HK-2 (cell line): ENCODE results near the gene FAM163B.
"Not testable (repeated sequence)": the region's sequence is repeated elsewhere in the genome, so short reads cannot be mapped to it uniquely, and the experiment has no call there.

Experiments used
- DNase-seq: peaks from one replicate; pipeline ENCODE4 v3.0.0-alpha.2; 2018; ENCODE audit not compliant: unreplicated experiment

The FAM163B gene

DNA sequence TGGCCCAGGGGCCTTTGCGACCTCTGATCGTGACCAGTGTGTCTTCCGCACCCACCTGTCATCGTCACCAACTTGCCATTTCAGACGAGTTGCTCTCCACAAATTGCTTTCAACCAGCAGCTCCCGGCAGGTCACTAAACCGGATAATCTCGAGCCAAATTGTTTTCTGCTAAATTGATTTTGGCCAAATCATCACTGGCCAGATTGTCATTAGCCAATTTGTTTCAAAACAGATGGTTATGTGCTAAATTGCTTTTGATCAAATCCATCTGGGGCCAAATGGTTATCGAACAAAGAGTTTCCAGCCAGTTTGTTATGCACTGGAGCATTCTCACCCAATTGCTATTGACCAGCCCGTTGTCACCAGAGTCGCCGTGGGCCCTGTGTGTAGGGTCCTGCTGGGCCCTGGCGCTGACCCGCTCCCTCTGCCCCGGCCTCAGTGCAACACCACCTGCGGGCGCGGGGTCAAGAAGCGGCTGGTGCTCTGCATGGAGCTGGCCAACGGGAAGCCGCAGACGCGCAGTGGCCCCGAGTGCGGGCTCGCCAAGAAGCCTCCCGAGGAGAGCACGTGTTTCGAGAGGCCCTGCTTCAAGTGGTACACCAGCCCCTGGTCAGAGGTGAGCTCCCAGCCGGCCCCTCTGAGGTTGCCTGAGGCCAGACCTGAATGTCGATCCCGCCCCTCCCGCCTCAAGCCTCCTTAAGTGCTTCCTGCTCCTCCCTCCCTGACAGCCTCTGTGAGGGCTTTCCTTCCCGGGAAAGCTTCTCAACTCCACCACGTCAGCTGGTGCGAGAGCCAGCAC lies 39.1 kb downstream of the FAM163B start:
- no peak for DNase-seq

DNA sequence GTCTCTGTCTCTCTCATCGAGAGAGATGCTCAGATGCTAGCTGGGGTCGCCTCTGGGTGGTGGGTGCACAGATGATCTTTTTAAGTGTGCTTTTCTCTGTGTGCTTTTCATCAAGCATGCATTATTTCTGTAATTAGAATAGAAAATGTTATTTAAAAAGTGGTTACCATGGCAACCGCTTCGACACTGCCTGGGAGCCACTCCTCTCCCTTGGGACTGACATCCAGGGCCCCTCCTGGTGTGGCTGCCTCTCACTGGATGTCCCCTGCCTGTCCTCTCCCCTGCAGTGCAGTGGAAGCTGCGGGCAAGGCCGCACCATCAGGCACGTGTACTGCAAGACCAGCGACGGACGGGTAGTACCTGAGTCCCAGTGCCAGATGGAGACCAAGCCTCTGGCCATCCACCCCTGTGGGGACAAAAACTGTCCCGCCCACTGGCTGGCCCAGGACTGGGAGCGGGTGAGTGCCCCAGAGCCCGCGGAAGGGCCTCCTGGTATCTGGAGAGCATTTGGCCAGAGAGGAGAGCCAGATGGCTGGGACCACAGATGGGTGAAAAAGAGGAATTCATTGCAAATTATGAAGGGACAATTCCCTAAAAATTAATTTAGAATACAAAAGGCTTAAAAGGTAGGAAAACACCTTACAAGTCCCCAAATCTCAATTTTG lies 39.9 kb downstream of the FAM163B start:
- no peak for DNase-seq

DNA sequence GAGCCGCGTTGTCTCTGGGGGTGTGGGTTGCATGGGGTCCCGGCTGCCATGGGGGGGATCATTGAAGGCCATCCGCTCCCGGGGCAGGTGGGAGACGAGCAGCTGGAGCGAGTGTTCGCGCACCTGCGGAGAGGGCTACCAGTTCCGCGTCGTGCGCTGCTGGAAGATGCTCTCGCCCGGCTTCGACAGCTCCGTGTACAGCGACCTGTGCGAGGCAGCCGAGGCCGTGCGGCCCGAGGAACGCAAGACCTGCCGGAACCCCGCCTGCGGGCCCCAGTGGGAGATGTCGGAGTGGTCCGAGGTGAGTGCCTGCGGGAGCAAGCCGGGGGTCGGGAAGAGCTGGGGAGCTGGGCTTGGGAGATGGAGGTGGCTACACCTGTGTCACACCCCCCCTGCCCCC lies 41.0 kb downstream of the FAM163B start:
- DNase-seq, result no peak

DNA sequence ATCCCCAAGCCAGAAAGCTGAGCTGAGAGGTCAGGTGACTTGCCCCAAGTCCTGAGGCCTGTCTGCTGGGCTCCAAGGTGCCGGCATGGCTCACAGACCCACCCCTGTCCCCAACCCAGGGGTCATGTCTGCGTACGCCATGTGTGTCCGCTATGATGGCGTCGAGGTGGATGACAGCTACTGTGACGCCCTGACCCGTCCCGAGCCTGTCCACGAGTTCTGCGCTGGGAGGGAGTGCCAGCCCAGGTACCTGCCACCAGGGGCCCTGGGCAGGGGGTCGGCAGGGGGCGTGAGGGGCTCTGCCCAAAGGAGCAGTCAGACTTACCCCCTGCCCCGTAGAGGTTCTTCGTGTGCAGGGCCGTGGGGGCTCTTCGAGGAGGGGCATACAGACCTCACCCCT lies 42.4 kb downstream of the FAM163B start:
- DNase-seq, result no peak

DNA sequence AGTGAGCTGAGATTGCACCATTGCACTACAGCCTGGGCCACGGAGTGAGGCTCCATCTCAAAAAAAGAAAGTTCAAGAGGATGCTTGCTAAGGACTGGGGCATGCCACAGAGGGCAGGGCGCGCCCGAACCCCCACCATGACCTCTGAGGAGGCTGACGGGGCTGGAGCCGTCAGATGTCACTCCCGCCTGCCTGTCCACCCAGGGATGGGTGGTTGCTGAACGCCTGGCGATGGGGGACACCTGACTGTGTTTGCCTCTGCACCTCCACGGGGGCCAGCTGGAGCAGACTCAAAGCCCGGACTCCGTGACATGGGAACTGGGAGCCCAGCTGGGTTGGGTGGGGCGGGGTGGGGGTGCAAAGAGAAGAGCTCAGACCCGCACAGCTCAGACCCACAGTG lies 42.8 kb downstream of the FAM163B start:
- no peak for DNase-seq

DNA sequence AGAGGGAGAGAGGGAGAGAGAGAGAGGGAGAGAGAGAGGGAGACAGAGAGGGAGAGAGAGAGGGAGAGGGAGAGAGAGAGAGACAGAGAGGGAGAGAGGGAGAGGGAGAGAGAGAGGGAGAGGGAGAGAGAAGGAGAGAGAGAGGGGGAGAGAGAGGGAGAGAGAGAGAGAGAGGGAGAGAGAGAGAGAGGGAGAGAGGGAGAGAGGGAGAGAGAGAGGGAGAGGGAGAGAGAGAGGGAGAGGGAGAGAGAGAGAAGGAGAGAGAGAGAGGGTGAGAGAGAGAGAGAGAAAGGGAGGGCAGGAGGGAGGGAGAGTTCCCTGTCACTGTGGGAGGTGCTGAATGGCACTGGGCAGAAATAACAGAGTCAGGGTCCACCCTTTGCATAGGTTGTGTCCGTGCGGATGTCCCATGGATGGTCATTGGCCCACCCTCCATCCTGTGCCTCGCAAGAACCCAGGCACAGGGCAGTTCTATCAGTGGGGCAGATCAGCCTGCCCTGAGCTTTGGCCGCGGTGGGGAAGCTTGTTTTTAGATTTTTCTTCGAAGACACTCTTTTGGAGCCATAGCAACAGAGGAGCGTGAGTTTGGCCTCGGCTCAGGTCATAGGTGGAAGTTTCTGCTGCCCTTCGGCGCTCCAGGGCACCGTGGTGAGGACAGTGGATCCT lies 44.6 kb downstream of the FAM163B start:
- DNase-seq, result no peak

DNA sequence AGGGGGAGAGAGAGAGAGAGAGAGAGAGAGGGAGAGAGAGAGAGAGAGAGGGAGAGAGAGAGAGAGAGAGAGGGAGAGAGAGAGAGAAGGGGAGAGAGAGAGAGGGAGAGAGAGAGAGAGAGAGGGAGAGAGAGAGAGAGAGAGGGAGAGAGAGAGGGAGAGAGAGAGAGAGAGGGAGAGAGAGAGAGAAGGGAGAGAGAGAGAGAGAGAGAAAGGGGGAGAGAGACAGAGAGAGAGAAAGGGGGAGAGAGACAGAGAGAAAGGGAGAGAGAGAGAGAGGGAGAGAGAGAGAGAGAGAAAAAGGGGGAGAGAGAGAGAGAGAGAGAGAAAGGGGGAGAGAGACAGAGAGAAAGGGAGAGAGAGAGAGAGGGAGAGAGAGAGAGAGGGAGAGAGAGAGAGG lies 45.4 kb downstream of the FAM163B start:
- not testable (repeated sequence) for DNase-seq

DNA sequence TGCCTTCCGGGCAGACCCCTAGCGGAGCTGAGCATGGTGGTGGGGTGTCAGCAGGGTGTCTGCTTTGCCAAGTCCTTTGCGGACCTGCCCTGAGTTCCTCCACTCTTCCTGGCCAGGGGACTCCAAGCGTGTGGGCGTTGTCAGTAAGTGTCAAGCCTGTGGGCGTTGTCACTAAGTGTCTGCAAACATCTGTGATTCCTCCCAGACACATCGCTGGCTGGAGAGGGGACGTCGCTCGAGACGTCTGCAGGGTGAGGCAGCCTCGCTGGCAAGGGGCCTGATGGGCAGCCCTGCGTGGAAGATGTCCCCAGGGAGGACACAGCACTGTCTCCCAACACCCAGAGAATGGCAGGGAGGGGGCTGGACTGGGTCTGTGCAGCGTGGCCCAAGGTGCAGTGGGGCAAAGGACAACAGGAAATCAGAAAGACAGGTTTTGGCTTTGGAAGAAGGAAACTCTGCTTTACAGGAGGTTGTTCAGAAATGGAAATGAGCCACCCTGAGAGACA lies 45.8 kb downstream of the FAM163B start:
- no peak for DNase-seq

DNA sequence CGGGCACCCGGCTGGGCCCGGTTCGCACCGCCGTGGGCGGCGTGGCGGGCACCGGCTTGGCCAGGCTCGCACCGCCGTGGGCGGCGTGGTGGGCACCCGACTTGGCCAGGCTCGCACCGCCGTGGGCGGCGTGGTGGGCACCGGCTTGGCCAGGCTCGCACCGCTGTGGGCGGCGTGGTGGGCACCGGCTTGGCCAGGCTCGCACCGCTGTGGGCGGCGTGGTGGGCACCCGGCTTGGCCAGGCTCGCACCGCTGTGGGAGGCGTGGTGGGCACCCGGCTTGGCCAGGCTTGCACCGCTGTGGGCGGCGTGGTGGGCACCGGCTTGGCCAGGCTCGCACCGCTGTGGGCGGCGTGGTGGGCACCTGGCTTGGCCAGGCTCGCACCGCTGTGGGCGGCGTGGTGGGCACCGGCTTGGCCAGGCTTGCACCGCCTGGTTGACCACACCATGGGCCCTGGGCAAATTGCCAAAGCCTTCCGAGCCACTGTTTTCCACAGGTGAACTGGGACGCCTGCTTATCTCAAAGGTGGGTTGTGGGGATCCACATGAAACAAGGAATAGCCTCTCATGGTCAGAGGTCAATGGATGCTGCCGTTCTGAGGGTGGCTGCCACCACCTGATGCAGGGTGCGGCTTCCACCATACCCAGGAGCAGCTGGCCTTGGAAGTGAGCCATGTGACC lies 46.4 kb downstream of the FAM163B start:
- no peak for DNase-seq

DNA sequence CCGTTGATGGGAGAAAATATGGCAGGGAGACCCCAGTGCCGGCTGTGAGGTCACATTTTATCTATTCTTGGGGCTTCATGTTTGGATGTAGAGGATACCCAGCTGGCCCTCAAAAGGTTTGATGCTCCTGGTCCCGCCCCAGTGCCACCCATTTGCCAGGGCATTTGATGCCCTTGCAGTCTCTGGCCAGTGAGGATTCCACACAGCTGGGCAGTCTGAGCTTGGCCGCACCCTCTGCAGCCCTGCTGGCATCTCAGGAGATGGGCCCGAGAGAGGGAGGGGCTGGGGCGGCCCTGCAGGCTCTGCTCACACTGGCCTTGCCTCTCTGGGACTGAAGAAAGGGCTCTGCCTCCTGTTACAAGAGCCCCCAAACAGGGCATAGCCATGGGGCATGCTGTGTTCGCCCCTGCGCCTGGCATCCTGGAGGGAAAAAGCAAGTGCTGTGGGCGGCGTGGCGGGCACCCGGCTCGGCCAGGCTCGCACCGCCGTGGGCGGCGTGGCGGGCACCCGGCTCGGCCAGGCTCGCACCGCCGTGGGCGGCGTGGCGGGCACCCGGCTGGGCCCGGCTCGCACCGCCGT lies 47.1 kb downstream of the FAM163B start:
- DNase-seq, result no peak

DNA sequence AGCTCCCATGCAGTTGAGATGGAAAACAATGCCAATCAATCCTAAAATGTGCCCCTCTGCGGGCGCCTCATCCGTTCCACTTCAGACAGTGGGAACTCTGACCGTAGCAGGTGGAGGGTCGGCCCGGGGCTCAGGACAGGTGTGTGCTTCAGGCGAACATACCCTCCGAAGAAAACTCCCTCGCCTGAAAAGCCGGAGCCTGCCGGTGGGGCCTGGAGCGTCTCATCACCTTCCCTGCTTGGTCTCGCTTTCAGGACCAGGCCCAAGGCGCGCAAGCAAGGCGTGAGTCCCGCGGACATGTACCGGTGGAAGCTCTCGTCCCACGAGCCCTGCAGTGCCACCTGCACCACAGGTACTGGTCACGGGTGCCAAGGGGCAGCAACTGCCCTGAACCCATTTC lies 48.2 kb downstream of the FAM163B start:
- DNase-seq, result no peak

DNA sequence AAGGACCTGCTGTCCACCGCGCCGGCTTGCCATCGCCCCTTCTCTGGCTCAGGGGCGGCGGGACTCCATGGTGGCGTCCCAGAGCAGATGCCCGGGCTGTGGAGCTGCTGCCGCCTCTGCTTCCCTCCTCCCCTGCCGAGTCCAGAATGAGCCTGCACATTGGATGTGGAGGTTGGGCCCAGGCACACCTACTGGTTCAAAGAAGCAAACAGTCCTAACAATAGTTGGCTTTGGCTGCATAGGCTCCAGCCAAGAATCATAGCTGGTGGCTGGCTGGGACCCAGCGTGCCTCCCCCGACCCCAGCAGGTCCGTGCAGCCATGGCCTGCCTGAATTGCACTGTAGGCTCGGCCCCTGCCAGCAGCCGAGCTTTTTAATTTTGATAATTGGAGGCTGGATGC lies 48.9 kb downstream of the FAM163B start:
- no peak for DNase-seq

DNA sequence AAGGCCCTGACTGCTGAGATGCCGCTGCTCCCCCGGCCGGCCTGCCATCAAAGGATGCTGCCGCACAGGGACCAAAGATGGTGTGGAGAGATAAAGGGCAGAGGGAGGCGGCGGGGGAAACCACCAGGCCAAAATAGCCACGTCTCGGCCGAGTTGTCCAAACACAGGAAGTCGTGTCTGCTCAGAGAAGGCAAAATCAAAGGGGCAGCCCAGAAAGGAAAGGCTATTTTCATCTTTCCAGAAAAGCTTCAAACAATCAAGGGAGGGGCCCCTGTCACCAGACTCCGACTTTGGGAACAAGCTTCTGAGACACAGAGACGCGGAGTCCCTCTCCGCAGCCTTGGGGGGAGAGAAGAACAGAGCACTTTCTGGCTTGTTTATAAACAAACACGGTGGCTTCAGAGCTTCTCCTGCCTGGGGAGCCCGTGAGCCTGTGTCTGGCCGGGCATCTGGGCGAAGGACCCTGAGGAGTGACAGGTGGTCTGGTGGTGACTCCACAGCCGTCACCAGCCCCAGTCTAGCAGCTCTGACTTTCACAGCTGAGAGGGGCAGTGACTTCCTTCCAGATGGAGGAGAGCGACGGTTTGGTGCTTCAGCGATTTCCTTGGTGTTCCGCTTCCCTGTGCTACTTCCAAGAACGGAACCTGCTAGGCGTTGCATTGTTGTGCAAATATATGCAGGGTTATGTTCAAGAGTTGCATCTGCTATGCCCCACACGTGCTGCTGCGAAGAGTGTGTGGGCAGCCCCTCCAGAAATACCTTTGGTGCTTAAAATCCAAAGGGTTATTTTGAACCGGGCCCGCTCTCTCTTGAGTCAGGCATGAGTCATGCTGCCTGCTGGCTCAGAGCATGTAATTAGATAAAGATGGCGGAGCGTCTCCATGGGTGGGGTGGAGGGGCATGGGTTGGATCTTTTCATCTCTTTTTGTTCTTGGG lies 50.7 kb downstream of the FAM163B start:
- peak; percentile 18 for DNase-seq

DNA sequence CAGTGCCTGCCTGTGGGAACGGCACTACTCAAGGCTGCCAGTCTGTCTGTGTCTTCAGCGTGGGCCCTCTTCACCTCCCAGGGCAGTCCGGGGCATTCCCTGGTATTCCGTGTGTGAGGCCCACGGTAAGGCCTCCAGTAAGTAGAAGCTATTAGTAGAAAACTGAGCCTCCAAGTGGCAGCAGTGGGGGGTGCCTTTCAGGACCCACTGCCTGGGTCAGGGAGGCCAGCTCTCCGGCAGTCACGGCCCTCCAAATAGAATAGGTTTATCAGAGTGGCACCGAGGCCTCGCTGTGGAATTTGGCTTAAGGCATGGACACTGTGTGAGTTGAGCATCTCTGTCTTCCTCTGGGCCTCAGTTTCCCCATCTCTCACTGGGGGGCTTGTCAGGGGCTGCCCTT lies 51.6 kb downstream of the FAM163B start:
- no peak for DNase-seq

DNA sequence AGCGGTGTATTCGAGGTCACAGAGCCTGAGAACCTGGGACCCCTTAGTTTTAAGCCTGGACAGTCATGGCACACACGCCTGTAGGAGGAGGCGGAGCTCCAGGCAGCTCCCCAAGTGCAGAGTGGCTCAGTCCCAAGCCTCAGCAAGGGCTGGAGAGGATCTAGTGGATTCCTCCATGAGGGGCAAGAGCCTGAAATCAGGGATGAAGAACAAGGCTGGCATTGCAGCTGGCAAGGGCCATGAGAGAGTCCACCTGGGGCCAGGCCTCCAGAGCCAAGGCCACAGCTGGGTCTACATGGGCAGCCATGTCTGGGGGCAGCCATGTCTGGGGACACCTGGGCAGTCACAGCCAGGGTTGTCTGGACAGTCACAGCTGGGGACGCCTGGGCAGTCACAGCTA lies 52.8 kb downstream of the FAM163B start:
- DNase-seq, result no peak

DNA sequence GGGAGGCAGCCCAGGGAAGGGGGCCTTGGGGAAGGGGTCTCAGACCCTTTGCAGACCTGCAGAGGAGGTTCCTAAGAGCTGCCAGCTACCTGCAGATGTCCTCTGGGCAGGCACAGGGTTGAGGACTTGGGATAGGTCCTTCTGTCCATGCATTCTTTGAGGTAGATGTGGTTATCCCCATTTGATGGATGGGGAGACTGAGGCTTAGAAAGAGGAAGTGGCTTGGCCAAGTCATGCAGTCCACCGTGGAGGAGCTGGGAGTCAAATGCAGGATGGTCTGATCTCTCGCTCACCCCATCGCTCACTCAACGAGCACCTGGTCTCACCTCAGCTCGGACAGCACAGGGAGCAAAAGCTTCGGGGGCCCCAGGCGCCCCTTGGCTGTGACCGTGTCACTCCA lies 54.5 kb downstream of the FAM163B start:
- DNase-seq, result no peak

DNA sequence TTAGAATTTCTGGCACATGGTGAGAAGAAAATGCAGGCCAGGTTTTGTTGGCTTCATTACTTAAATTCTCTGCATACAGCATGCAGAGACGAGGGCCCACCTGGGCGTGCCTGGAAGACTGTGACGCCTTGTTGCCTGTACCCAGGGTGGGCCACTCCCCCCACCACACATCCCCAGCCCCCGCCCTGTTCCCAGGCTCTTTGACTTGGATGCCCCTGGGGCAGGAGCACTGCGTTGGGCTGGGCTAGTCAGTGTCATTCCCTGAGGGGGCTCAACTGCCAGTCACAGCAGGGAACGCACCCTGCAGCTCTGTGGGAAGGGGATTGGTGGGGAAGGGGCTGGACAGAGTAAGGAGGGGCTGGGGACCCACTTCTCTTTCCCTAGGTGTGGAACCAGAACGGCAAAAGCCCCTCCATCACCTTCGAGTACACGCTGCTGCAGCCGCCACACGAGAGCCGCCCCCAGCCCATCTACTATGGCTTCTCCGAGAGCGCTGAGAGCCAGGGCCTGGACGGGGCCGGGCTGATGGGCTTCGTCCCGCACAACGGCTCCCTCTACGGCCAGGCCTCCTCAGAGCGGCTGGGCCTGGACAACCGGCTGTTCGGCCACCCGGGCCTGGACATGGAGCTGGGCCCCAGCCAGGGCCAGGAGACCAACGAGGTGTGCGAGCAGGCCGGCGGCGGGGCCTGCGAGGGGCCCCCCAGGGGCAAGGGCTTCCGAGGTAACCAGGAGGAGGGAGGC lies 55.0 kb downstream of the FAM163B start:
- DNase-seq, result no peak

DNA sequence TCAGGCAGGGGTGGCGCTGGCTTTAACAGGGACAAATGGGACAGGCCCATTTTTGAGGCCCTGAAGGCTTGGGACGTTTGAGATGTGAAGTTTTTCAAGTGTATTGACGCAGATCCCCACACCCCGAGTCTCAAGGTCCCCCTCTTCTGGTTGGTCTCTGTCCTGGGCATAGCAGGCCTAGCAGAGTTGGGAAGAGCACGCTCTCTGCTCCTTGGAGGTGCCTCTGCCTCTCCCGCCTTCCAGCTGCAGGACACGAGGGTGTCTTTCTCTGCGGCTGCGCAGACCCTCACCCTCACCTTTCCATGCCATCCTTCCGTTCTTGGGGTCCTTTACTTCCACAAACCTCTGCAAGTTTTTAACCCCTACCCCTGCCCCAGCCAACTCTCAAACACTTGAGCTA lies 56.1 kb downstream of the FAM163B start:
- DNase-seq, result no peak

DNA sequence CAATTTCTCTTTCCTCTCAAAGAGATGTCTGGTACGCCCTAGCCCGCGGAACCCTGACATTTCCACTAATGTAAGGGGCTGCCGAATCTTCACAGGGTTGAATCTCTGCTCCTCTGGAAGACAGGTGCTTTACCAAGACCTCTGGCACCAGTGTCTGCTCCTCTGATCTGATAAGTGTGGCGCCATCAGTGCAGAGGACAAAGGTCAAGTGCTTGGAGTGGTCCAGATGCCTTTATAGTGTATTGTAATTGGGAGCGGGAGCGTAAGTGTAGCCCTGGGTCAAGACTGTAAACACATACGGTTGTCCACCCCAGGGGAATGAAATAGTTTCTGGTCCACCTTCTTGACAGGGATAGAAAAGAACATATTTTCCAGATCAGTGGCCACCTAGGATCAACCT lies 57.0 kb downstream of the FAM163B start:
- DNase-seq, result no peak

DNA sequence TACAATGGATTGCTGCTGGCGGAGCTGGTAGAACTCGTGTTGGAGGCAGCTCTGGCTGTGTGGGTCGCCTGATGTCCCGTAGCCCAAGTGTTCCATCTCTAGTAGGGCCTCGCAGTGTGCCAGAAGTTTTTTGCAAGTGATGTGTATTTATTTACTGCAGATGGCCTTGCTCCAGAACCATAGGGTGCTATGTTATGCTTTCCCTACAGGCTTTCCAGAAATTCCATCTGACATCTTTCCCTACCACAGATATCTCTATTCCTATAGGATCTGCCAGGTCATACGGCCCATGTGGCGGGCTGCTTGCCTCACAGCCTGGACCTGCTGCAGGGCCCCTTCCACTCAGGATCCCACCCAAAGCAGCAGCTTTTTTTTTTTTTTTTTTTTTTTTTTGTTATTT lies 57.7 kb downstream of the FAM163B start:
- DNase-seq, result no peak
